HEK293 (cell line): Measurements from ENCODE around the gene BLOC1S6.

Experiments
- ATF2 ChIP-seq: fragments of 450-650 bp; formaldehyde crosslinking; IDR thresholded peaks from 2 replicates; pipeline ENCODE4 v1.5.1; 2016; ENCODE audit warnings: missing biosample characterization, missing genetic modification characterization, low read depth
- CTCF ChIP-seq: fragments of 450-650 bp; formaldehyde crosslinking; IDR thresholded peaks from 2 replicates; pipeline ENCODE4 v1.5.1; 2016; ENCODE audit warnings: missing biosample characterization, missing genetic modification characterization
- GLIS1 ChIP-seq: fragments of 450-650 bp; formaldehyde crosslinking; IDR thresholded peaks from 2 replicates; pipeline ENCODE4 v1.5.1; 2016; ENCODE audit warnings: missing biosample characterization, missing genetic modification characterization
- KLF1 ChIP-seq: fragments of 450-650 bp; formaldehyde crosslinking; IDR thresholded peaks from 2 replicates; pipeline ENCODE4 v1.5.1; 2016; ENCODE audit warnings: missing biosample characterization, missing genetic modification characterization
- OVOL3 ChIP-seq: fragments of 450-650 bp; formaldehyde crosslinking; IDR thresholded peaks from 2 replicates; pipeline ENCODE4 v1.5.1; 2016; ENCODE audit warnings: missing biosample characterization, missing genetic modification characterization
- REST ChIP-seq: fragments of 450-650 bp; formaldehyde crosslinking; IDR thresholded peaks from 2 replicates; pipeline ENCODE4 v1.5.1; 2016; ENCODE audit warnings: missing biosample characterization, missing genetic modification characterization
- ZNF626 ChIP-seq: fragments of 450-650 bp; sonication (Bioruptor Pico); formaldehyde crosslinking; IDR thresholded peaks from 2 replicates; pipeline ENCODE4 v1.5.1; 2018; ENCODE audit warnings: missing biosample characterization, missing genetic modification characterization, inconsistent platforms
- ZSCAN5A ChIP-seq: fragments of 450-650 bp; formaldehyde crosslinking; IDR thresholded peaks from 2 replicates; pipeline ENCODE4 v1.5.1; 2016; ENCODE audit warnings: missing biosample characterization, missing genetic modification characterization

- TF ChIP-seq CTCF (no peak), OVOL3 (tag by site-specific recombination) (no peak), ZNF626 (tag by site-specific recombination) (no peak), ZSCAN5A (tag by site-specific recombination) (no peak), KLF1 (no peak), REST (tag by site-specific recombination) (no peak), GLIS1 (tag by site-specific recombination) (no peak), ATF2 (tag by site-specific recombination) (no peak)
Measured at GRCh38 chr15:45637141-45637540, 50.0 kb downstream of the BLOC1S6 start.
